ENCODE measurements around the gene GJD3. TPM values are rescaled to one million over a fixed set of nuclear protein-coding genes. Genes with fewer than 3 reads are reported as not detected.

The GJD3 gene
- polyA plus RNA-seq, 3 donors, result not detected

GRCh38 chr17:40382251-40382650 is 17.7 kb upstream of the GJD3 start:
- H3K27me3 Mint-ChIP-seq (ENCODE audit: low read depth in 3 of 3), result peaks cover 0 to under 1% (median 0%) of the 10 kb centered on the region in 3 donors
- H2AFZ ChIP-seq (ENCODE audit: insufficient read depth, low read depth, low read length, poor library complexity, severe bottlenecking), result no peak overlapping the region
- H3K4me3 Mint-ChIP-seq, result no peak overlapping the region
- H3K4me2 ChIP-seq (replicated peaks; ENCODE audit: extremely low read depth, low read length, poor library complexity, severe bottlenecking), result no peak overlapping the region
- no peak overlapping the region for H3K9ac ChIP-seq (ENCODE audit: insufficient read depth, low read length, poor library complexity, severe bottlenecking)
- no peaks in the 10 kb centered on the region for H3K9me3 Mint-ChIP-seq
- no peak overlapping the region for H3K4me3 ChIP-seq (replicated peaks in 1 of 3; ENCODE audit: low read depth in 2 of 3, low read length in 3 of 3)
- no peak overlapping the region for H3K27ac ChIP-seq (ENCODE audit: low read depth in 1 of 2, low read length in 2 of 2)
- TF ChIP-seq CTCF (IDR thresholded peaks at IDR 0.05), result no peak
- peaks cover 3 to 20% of the 10 kb centered on the region in 2 donors for H3K36me3 ChIP-seq (replicated peaks in 1 of 2; ENCODE audit: control insufficient read depth in 1 of 2, insufficient read depth in 2 of 2, low read length in 2 of 2)
- intact Hi-C loops (cut with micrococcal nuclease), result no loop called here
- DNase-seq, result no peak
- no peaks in the 10 kb centered on the region for H3K4me1 Mint-ChIP-seq
- no peaks in the 10 kb centered on the region for H3K79me2 ChIP-seq (ENCODE audit: insufficient read depth, low read length)
- H3K4me1 ChIP-seq (ENCODE audit: control insufficient read depth in 1 of 2, insufficient read depth in 2 of 2, low read length in 2 of 2), result no peaks in the 10 kb centered on the region
- H3K9me3 ChIP-seq (replicated peaks in 1 of 2; ENCODE audit: control insufficient read depth in 1 of 2, insufficient read depth in 1 of 2, low read length in 2 of 2), result no peaks in the 10 kb centered on the region
- peaks cover 2 to 30% of the 10 kb centered on the region in 2 donors for H3K36me3 Mint-ChIP-seq
- H4K20me1 ChIP-seq (ENCODE audit: insufficient read depth, low read length), result no peaks in the 10 kb centered on the region
- H3K27ac Mint-ChIP-seq, result no peak overlapping the region
- H3K27me3 ChIP-seq (ENCODE audit: control insufficient read depth in 2 of 2, insufficient read depth in 2 of 2, low read length in 2 of 2), result no peaks in the 10 kb centered on the region
- WGBS (ENCODE audit: insufficient coverage), result no CpG with 5 or more reads among the region's 4 CpGs

GRCh38 chr17:40378966-40379365 is 14.4 kb upstream of the GJD3 start:
- Mint-ChIP-seq H3K36me3 (peaks cover 2 to 3% of the 10 kb centered on the region in 2 donors), H3K27me3 (ENCODE audit: low read depth in 3 of 3) (peaks cover 0 to 11% (median 9%) of the 10 kb centered on the region in 3 donors), H3K4me1 (peaks cover 5% of the 10 kb centered on the region), H3K4me3 (no peak overlapping the region), H3K9me3 (peaks cover 3 to 12% (median 6%) of the 10 kb centered on the region in 7 donors), H3K27ac (no peak overlapping the region)
- no peaks in the 10 kb centered on the region for H4K20me1 ChIP-seq (ENCODE audit: insufficient read depth, low read length)
- WGBS (ENCODE audit: insufficient coverage), result 96% methylated on average over 5 of the region's 7 CpGs
- no peaks in the 10 kb centered on the region for H3K9me3 ChIP-seq (replicated peaks in 1 of 2; ENCODE audit: control insufficient read depth in 1 of 2, insufficient read depth in 1 of 2, low read length in 2 of 2)
- no peak overlapping the region for H3K9ac ChIP-seq (ENCODE audit: insufficient read depth, low read length, poor library complexity, severe bottlenecking)
- no peak for TF ChIP-seq CTCF (IDR thresholded peaks at IDR 0.05)
- H3K27ac ChIP-seq (ENCODE audit: low read depth in 1 of 2, low read length in 2 of 2), result no peak overlapping the region
- intact Hi-C loops (cut with micrococcal nuclease), result no loop called here
- DNase-seq, result no peak
- H3K4me2 ChIP-seq (replicated peaks; ENCODE audit: extremely low read depth, low read length, poor library complexity, severe bottlenecking), result no peak overlapping the region
- H3K4me3 ChIP-seq (replicated peaks in 1 of 3; ENCODE audit: low read depth in 2 of 3, low read length in 3 of 3), result no peak overlapping the region
- H3K36me3 ChIP-seq (replicated peaks in 1 of 2; ENCODE audit: control insufficient read depth in 1 of 2, insufficient read depth in 2 of 2, low read length in 2 of 2), result peaks cover 0 to 3% of the 10 kb centered on the region in 2 donors
- no peak overlapping the region for H2AFZ ChIP-seq (ENCODE audit: insufficient read depth, low read depth, low read length, poor library complexity, severe bottlenecking)
- no peaks in the 10 kb centered on the region for H3K79me2 ChIP-seq (ENCODE audit: insufficient read depth, low read length)
- no peaks in the 10 kb centered on the region for H3K27me3 ChIP-seq (ENCODE audit: control insufficient read depth in 2 of 2, insufficient read depth in 2 of 2, low read length in 2 of 2)
- no peaks in the 10 kb centered on the region for H3K4me1 ChIP-seq (ENCODE audit: control insufficient read depth in 1 of 2, insufficient read depth in 2 of 2, low read length in 2 of 2)

Measured in CD14-positive monocyte (primary cell).